Upper lobe of left lung (tissue), 4 donors: ENCODE measurements around the gene RGSL1.

Experiments used
- EP300 ChIP-seq, 4 donors: sonication (generic); formaldehyde crosslinking; IDR thresholded peaks; one replicate each; pipeline ENCODE4 v1.5.1; 2017; ENCODE audit warnings: antibody characterized with exemption in 4 of 4, control low read depth in 2 of 4
- POLR2A ChIP-seq, 4 donors: fragments of 450-650 bp; IDR thresholded peaks; one replicate each; pipeline ENCODE4 v1.5.1; 2016 to 2017; ENCODE audit warnings: antibody characterized with exemption in 4 of 4, mild to moderate bottlenecking in 2 of 4
- POLR2AphosphoS5 ChIP-seq, 2 donors: sonication (generic); formaldehyde crosslinking; IDR thresholded peaks; one replicate each; pipeline ENCODE4 v1.5.1; 2017; ENCODE audit warnings: antibody characterized with exemption in 2 of 2
- TF ChIP-seq, protein P1 (sequence below), 6 experiments: fragments of 450-650 bp in 4 of 6; fragments of 200-600 bp in 2 of 6; sonication (generic) in 2 of 6; IDR thresholded peaks; one replicate each; pipeline ENCODE4 v1.5.1; 2016 to 2019; ENCODE audit warnings: antibody characterized with exemption in 6 of 6

DNA sequence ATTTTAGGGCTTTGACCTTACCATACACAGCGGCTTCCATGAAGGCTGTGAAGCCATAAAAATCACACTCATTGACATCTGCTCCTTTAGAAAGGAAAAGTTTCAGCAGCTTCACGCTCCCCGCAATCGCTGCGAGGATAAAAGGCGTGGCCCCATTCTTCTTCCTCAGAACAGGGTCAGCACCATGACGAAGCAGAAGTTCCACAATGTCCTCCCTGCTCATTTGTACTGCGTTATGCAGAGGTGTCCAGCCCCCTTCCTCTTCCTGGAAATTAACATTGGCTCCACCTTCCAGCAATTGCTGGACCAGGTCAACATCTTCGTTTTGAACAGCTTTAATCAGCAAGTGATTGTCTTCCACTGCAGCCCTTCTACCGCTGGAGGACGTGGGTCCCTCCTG is 136.4 kb downstream of the RGSL1 start:
- TF ChIP-seq, protein P1, sequence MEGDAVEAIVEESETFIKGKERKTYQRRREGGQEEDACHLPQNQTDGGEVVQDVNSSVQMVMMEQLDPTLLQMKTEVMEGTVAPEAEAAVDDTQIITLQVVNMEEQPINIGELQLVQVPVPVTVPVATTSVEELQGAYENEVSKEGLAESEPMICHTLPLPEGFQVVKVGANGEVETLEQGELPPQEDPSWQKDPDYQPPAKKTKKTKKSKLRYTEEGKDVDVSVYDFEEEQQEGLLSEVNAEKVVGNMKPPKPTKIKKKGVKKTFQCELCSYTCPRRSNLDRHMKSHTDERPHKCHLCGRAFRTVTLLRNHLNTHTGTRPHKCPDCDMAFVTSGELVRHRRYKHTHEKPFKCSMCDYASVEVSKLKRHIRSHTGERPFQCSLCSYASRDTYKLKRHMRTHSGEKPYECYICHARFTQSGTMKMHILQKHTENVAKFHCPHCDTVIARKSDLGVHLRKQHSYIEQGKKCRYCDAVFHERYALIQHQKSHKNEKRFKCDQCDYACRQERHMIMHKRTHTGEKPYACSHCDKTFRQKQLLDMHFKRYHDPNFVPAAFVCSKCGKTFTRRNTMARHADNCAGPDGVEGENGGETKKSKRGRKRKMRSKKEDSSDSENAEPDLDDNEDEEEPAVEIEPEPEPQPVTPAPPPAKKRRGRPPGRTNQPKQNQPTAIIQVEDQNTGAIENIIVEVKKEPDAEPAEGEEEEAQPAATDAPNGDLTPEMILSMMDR (IDR thresholded peaks at IDR 0.05) = no peak
- TF ChIP-seq POLR2A (IDR thresholded peaks at IDR 0.05) = no peak
- no peak for TF ChIP-seq POLR2AphosphoS5 (IDR thresholded peaks at IDR 0.05)
- TF ChIP-seq EP300 (IDR thresholded peaks at IDR 0.05) = no peak
